GM19025 (cell line): Measurements from ENCODE around the gene ATRN.

ENCODE experiments used
- ATAC-seq: cut with Tn5 transposase; IDR thresholded peaks from one replicate; pipeline ENCODE4 v1.9.1; 2021; ENCODE audit warnings: mild to moderate bottlenecking, low read depth, moderate library complexity; ENCODE audit not compliant: unreplicated experiment

ATRN gene

DNA sequence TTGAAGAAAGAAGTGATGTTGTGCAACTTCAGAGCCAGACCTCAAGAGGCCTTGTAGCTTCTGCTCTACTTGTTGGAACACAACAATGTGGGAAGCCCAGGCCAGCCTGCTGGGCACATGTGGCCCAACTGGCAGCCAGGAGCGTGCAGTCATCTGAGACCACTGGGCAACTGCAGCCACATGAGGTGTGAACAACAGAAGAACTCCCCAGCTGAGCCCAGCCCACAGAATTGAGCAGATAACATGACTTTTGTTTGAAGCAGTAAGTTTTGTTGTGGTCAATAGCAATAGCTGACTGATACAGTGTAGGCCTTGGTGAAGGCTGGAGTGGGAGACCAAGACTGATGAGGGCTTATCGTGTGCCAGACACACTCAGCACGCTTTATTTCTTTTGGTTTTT lies 219.6 kb downstream of the ATRN start:
- ATAC-seq: no peak

DNA sequence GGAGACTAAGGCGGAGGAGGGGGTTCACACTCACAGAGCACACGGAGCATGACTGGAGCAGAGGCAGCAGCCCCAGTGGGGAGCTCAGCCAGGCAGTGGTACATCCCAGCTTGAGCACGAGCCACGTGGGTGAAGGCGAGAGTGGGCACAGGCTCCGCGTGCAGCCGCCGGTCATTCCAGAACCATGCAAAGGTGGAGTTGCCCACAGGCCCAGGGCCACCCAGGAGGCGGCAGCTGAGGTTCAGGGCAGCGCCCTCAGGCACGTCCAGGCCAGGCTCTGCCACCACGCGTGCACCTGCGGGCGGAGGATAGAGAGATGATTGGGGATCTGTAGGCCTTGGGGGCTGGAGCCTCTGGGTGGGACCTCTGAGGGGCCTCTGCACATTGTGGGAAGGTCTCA lies 220.5 kb downstream of the ATRN start:
- no peak for ATAC-seq

DNA sequence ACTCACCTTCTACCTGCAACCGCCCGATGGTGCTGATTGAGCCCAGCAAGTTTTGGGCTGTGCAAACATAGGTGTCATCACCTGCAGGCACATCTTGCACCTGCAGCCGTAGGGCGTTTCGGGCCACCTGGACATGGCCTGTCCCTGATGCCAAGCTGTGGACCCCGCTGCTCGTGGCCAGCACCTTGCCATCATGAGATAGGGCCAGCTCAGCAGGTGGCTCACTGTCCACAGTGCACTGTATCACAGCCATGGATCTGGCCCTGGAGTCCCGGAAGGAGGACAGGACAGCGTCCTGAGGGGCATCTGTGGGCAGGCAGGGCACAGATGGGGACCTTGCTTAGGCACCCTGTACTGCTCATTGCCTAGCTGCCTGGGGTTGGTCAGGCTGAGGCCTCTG lies 221.1 kb downstream of the ATRN start:
- no peak for ATAC-seq

DNA sequence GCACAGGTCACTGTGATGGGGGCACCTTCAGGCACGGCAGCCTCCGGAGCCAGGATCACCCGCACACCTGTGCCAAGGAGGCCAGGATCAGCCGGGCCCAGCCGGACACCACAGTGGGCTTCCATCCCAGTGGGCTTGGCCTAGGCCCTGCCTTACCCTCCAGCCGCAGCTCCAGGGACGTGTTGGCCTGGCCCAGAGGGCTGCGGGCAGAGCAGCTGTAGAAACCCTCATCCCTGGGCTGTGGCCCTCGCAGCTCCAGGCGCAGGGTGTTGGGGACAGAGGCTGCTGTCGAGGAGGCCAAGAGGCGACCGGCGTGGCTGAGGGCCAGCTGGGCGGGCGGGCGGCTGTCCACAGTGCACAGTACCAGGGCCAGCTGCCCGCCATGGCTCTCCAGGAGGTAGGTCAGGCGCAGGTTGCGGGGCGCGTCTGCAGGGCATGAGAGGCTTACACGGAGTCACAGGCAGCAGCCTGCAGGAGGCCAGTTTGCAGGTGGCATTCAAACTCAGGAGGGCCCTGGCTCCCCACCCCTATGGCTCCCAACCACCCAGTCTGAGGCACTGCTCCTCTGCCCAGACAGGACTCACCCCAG lies 222.0 kb downstream of the ATRN start:
- no peak for ATAC-seq

DNA sequence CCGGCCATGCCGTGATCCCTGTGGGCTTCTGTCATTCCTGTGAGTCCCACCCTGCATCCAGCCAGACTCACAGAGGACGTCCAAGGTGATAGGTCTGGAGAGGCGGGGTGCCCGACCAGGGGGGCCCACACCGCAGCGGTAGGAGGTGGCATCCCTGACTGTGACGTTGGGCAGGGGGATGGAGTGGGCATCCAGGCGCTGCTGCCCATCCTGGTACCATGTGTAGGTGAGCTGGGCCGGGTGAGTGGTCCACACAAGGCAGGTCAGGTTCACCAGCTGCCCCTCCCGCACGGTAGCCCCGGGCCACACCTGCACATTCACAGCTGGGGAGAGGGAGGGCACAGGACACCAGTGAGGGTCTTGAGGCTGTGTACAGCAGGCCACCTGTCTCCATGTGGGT lies 222.6 kb downstream of the ATRN start:
- no peak for ATAC-seq

DNA sequence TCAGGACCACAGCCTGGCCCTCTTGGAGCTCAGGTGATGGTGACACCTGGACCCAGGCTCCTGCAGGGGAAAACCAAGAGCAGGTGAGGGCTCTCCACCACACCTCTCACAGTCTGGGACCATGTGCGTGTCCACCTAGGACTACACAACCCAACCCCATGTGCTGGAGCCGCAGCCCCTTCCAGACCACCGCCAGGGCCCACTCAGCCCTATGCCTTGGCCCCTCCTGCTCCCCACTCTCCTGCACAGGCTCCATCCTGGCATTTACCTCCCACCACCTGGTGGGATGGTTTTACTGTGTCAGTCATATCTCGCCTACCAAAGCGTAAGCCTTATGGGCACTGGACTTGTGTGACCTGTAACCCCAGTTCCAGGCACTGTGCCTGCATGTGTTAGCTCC lies 224.0 kb downstream of the ATRN start:
- ATAC-seq: no peak

DNA sequence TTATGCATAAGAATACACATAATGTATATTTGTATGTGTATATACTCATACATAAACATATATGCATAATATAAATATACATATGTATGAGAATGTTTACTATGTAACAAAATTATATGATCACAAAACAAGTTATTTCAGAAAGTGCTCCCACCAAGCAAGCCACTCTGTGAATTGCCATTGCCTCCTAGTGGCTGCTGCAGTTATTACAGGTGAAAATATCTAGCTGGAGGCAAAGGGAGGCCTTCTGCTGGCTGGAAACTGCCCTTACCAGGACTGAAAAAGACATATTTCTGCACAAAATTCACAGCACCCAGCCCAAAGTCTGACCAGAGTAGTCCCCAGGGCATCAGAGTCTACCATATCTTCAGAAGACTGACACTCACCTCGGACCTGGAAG lies 225.4 kb downstream of the ATRN start:
- ATAC-seq: no peak

DNA sequence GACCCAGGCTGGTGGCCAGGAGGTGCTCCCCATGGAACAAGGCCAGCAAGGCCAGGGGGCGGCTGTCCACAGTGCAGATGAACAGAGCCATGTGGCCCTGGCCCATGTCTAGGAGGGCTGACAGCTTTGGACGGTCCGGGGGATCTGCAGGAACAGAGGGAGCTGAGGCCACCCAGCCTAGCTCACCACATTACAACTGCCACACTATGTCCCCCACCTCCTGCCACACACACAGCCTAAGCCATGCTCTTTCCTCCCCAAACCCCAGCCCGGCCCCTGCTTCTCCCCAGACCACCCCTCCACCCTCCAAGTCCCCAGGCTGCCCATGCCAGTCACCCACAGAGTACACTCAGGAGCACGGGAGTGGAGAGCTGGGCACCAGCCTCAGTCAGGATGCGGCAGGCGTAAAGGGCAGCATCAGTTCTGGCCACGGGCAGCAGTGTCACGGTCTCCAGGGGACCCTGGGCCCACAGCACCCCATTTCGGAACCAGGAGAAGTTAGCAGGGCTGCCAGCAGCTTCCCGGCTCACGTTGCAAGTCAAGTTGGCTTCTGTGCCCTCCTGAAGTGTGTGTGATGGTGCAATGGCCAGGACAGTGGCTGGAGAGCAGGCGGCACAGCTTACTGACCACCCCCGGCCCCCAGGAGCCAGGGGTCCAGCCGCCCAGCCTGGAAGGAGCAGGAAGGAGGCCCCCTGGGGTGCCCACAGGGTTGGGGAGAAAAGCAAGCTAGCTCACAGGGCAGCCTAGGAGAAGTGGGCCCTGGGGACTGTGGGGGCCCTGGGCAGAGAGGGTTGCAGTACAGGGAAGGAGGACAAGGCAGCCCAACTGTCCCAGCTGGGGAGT lies 226.1 kb downstream of the ATRN start:
- ATAC-seq: no peak

DNA sequence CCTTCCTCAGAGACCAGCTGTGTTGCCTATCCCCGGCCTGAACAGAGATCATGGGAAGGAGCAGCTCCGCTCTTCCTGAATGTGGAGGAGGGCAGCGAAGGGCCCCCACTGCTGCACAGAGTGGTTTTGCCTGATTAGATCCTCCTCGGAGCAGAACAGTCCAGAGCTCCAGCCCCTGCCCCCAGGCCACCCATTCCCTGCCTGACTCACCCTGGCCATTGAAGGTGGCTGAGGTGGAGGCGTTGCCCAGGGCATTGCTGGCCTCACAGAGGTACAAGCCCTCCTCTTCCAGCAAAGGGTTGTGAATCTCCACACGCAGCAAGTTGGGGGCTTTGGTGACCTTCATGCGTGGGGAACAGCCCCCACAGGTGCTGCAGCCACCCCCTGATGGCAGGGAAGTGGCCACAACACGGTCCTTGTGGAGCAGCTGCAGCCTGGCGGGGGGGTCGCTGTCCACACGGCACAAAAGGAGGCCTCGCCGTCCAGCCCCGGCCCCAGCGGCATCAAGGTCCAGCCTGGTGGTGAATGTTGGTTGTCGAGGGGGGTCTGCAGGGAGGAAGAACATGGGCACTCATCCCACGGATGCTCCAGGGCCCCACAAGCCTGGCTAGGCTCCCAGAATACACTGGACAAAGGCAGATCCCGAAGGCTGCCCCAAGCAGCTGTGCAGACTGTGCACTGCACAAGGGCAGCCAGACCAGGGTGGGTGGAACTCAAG lies 226.9 kb downstream of the ATRN start:
- ATAC-seq: no peak

DNA sequence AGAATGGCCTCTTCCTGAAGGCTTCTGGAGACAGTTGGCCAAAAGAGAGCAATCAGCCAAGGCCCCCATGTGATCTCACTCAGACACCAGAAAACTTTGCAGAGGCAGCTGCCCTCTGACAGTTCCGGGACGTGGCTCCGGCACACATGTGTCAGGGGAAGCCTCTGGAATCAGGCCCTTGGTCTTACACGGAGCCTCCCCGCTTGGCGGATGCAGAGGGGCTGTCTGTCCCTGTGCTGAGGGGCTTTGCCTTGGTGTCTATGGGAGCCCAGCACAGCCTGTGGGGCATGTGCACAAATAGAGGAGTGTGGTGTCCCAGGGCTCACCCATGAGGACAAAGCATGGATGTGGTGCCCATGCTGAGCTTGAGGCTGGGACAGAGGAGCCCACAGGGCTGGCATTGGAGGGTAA lies 227.8 kb downstream of the ATRN start:
- no peak for ATAC-seq

DNA sequence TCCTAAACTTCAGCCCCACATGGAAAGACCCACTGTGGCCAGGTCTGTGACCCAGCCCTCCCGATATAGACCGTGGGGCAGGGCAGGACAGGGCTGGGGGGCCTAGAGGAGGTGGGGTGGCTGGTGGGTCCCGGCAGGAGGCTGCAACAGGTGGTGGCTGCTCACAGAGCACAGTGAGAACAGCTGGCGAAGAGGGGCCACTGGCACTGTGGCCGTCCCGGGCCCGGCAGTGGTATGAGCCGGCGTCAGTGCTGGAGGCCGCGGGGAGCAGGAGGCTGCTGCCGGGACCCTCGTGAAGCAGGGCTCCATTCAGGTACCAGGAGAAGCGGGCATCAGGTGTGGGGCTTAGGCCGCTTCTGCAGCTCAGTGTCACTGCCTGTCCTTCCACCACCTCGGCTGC lies 228.2 kb downstream of the ATRN start:
- ATAC-seq: no peak
